ENCODE data around the gene KRT25. TPM values are rescaled to one million over a fixed set of nuclear protein-coding genes. Genes with fewer than 3 reads are reported as not detected.

Gene KRT25
- total RNA-seq, 4 donors from 2014 or later, result not detected

DNA sequence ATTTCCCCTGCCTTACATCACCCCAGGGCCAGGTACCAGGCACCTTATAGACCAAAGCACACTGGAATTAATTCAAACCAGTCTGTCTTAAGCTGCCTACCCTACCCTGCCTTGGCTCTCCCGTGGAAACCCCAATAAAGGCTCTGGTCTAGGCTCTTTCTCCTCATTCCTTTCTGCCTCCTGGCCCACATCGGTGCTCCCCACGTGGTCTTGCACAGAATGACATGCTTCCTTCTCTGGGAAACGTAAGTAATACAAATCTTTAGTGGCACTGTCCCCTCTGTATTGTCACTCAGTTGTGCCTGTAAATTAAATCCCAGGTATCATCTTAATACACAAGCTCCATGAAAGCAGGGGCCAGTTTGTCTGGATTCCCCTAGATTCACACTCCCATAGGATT is 16.6 kb downstream of the KRT25 start:
- Histone ChIP-seq H3K27me3 (peaks cover 0 to 33% (median 1%) of the 10 kb centered on the region in 4 donors), H3K9me3 (peaks cover 0 to 13% (median 7%) of the 10 kb centered on the region in 3 donors), H3K27ac (no peak overlapping the region), H3K36me3 (no peaks in the 10 kb centered on the region), H3K4me3 (no peak overlapping the region), H3K4me1 (peaks cover 0 to 14% (median 0%) of the 10 kb centered on the region in 3 donors)
- DNase-seq, result no peak
- intact Hi-C loops (cut with DNase I), result no loop called here
- WGBS, 2 donors, result 62 to 74% methylated on average over 4 of the region's 4 CpGs
- TF ChIP-seq POLR2A (IDR thresholded peaks at IDR 0.05), result no peak
- no peak for TF ChIP-seq CTCF (IDR thresholded peaks at IDR 0.05)

- intact Hi-C loops (cut with DNase I), result no loop called here
- H3K36me3 ChIP-seq, result no peaks in the 10 kb centered on the region
- H3K4me1 ChIP-seq, result peaks cover 0 to 14% (median 0%) of the 10 kb centered on the region in 3 donors
- peak in 3 of 6 experiments; percentile 12 to 29 (median 15) for TF ChIP-seq CTCF (IDR thresholded peaks at IDR 0.05)
- no peak for TF ChIP-seq POLR2A (IDR thresholded peaks at IDR 0.05)
- peaks cover 0 to 13% (median 0%) of the 10 kb centered on the region in 4 donors for H3K27me3 ChIP-seq
- H3K9me3 ChIP-seq, result no peaks in the 10 kb centered on the region
- WGBS, 2 donors, result 40 to 50% methylated on average over 1 of the region's 1 CpG
- no peak for DNase-seq
- H3K4me3 ChIP-seq, result no peak overlapping the region
- H3K27ac ChIP-seq, result peak overlapping the region in 2 of 4 donors; percentile 5 to 59
Measured at GRCh38 chr17:40735016-40735415, 20.1 kb downstream of the KRT25 start.

GRCh38 chr17:40734018-40734417 is 21.1 kb downstream of the KRT25 start:
- no peaks in the 10 kb centered on the region for H3K36me3 ChIP-seq
- H3K9me3 ChIP-seq, result no peaks in the 10 kb centered on the region
- WGBS, 2 donors, result 78 to 81% methylated on average over 4 to 6 of the region's 6 CpGs
- H3K4me1 ChIP-seq, result peaks cover 0 to 14% (median 0%) of the 10 kb centered on the region in 3 donors
- H3K27me3 ChIP-seq, result peaks cover 0 to 13% (median 0%) of the 10 kb centered on the region in 4 donors
- H3K4me3 ChIP-seq, result no peak overlapping the region
- intact Hi-C loops (cut with DNase I), result no loop called here
- no peak for DNase-seq
- TF ChIP-seq POLR2A (IDR thresholded peaks at IDR 0.05) (no peak), CTCF (IDR thresholded peaks at IDR 0.05) (no peak)
- H3K27ac ChIP-seq, result no peak overlapping the region

DNA sequence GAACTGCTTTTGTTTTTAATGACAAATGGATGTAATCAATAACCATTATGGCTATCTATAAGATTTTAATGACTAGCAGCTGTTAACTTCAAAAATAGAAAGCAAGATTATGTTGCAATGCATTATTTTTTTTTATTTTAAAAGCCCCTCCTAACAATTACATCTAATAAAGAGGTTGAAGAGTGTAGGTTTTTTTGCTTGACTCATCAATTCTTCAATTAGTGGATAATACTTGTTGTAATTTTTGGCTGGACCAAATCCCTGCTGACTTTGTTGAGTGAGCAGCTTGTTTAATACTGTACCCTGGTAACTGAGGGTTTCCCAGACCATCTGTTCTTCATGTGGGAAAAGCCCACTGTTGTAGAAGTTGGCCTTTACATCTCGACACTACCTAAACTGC is 24.2 kb downstream of the KRT25 start:
- peaks cover 0 to 13% (median 0%) of the 10 kb centered on the region in 4 donors for H3K27me3 ChIP-seq
- TF ChIP-seq POLR2A (IDR thresholded peaks at IDR 0.05), result no peak
- no peak for TF ChIP-seq CTCF (IDR thresholded peaks at IDR 0.05)
- 77 to 86% methylated on average over 1 of the region's 1 CpG for WGBS, 2 donors

GRCh38 chr17:40727447-40728231 is 27.5 kb downstream of the KRT25 start:
- H3K9me3 ChIP-seq, result no peaks in the 10 kb centered on the region
- no peak for DNase-seq
- H3K27ac ChIP-seq, result peak overlapping the region in 2 of 4 donors; percentile 45 to 61
- H3K27me3 ChIP-seq, result peaks cover 0 to 15% (median 0%) of the 10 kb centered on the region in 4 donors
- intact Hi-C loops (cut with DNase I), result no loop called here
- peak overlapping the region in 2 of 4 donors; percentile 3 to 25 for H3K4me3 ChIP-seq
- H3K4me1 ChIP-seq, result peaks cover 0 to 14% (median 0%) of the 10 kb centered on the region in 3 donors
- WGBS, 2 donors, result 28 to 39% methylated on average over 8 of the region's 8 CpGs
- TF ChIP-seq POLR2A (IDR thresholded peaks at IDR 0.05) (no peak), CTCF (IDR thresholded peaks at IDR 0.05) (no peak)
- H3K36me3 ChIP-seq, result no peaks in the 10 kb centered on the region

More for the DNA sequence above, 24.2 kb downstream of the KRT25 start:
- intact Hi-C loops (cut with DNase I), result no loop called here
- H3K9me3 ChIP-seq, result no peaks in the 10 kb centered on the region
- H3K4me1 ChIP-seq, result peaks cover 0 to 28% (median 0%) of the 10 kb centered on the region in 3 donors
- DNase-seq, result no peak
- no peak overlapping the region for H3K27ac ChIP-seq
- no peak overlapping the region for H3K4me3 ChIP-seq
- H3K36me3 ChIP-seq, result no peaks in the 10 kb centered on the region

All from esophagus squamous epithelium (tissue), 5 donors.